ENCODE measurements around the gene CFAP45.

Gene CFAP45

GRCh38 chr1:159857889-159858288 is 42.1 kb downstream of the CFAP45 start:
- in situ Hi-C loops (cut with MboI; ENCODE audit: low sequenced_read_pairs) = no loop called here

GRCh38 chr1:159856576-159856975 is 43.4 kb downstream of the CFAP45 start:
- in situ Hi-C loops (cut with MboI; ENCODE audit: low sequenced_read_pairs) = no loop called here

- in situ Hi-C loops (cut with MboI; ENCODE audit: low sequenced_read_pairs) = no loop called here
Observed at GRCh38 chr1:159855709-159856108, 44.3 kb downstream of the CFAP45 start.

GRCh38 chr1:159854693-159855192 is 45.2 kb downstream of the CFAP45 start:
- in situ Hi-C loops (cut with MboI; ENCODE audit: low sequenced_read_pairs) = no loop called here

- in situ Hi-C loops (cut with MboI; ENCODE audit: low sequenced_read_pairs) = no loop called here
Observed at GRCh38 chr1:159854116-159854692, 45.8 kb downstream of the CFAP45 start.

- in situ Hi-C loops (cut with MboI; ENCODE audit: low sequenced_read_pairs) = no loop called here
Observed at GRCh38 chr1:159853417-159854115, 46.4 kb downstream of the CFAP45 start.

GRCh38 chr1:159851407-159851806 is 48.6 kb downstream of the CFAP45 start:
- in situ Hi-C loops (cut with MboI; ENCODE audit: low sequenced_read_pairs) = no loop called here

- in situ Hi-C loops (cut with MboI; ENCODE audit: low sequenced_read_pairs) = no loop called here
Observed at GRCh38 chr1:159849626-159850366, 50.2 kb downstream of the CFAP45 start.

- in situ Hi-C loops (cut with MboI; ENCODE audit: low sequenced_read_pairs) = no loop called here
Observed at GRCh38 chr1:159848326-159848725, 51.6 kb downstream of the CFAP45 start.

- in situ Hi-C loops (cut with MboI; ENCODE audit: low sequenced_read_pairs) = no loop called here
Observed at GRCh38 chr1:159847231-159847630, 52.7 kb downstream of the CFAP45 start.

- in situ Hi-C loops (cut with MboI; ENCODE audit: low sequenced_read_pairs) = no loop called here
Observed at GRCh38 chr1:159845751-159846629, 54.0 kb downstream of the CFAP45 start.

GRCh38 chr1:159843459-159843858 is 56.5 kb downstream of the CFAP45 start:
- in situ Hi-C loops (cut with MboI; ENCODE audit: low sequenced_read_pairs) = no loop called here

GRCh38 chr1:159841749-159842148 is 58.2 kb downstream of the CFAP45 start:
- in situ Hi-C loops (cut with MboI; ENCODE audit: low sequenced_read_pairs) = no loop called here

GRCh38 chr1:159839116-159839849 is 60.7 kb downstream of the CFAP45 start:
- in situ Hi-C loops (cut with MboI; ENCODE audit: low sequenced_read_pairs) = no loop called here

GRCh38 chr1:159838715-159839114 is 61.2 kb downstream of the CFAP45 start:
- in situ Hi-C loops (cut with MboI; ENCODE audit: low sequenced_read_pairs) = no loop called here

GRCh38 chr1:159835862-159836525 is 64.0 kb downstream of the CFAP45 start:
- in situ Hi-C loops (cut with MboI; ENCODE audit: low sequenced_read_pairs) = no loop called here

GRCh38 chr1:159835356-159835755 is 64.6 kb downstream of the CFAP45 start:
- in situ Hi-C loops (cut with MboI; ENCODE audit: low sequenced_read_pairs) = no loop called here

GRCh38 chr1:159832309-159832708 is 67.7 kb downstream of the CFAP45 start:
- in situ Hi-C loops (cut with MboI; ENCODE audit: low sequenced_read_pairs) = no loop called here

- in situ Hi-C loops (cut with MboI; ENCODE audit: low sequenced_read_pairs) = no loop called here
Observed at GRCh38 chr1:159831412-159832141, 68.4 kb downstream of the CFAP45 start.
